Measurements from ENCODE around the gene TDP1.
A peak's percentile ranks its signal among the peaks of the same experiment; 100 is the strongest.

TDP1 gene

GRCh38 chr14:89947344-89947743 lies 8.4 kb upstream of the TDP1 start:
- DNase-seq: no peak

- DNase-seq: no peak
Measured at GRCh38 chr14:89952576-89952975, 3.2 kb upstream of the TDP1 start.

- no peak for DNase-seq
Measured at GRCh38 chr14:89953602-89954001, 2.1 kb upstream of the TDP1 start.

DNA sequence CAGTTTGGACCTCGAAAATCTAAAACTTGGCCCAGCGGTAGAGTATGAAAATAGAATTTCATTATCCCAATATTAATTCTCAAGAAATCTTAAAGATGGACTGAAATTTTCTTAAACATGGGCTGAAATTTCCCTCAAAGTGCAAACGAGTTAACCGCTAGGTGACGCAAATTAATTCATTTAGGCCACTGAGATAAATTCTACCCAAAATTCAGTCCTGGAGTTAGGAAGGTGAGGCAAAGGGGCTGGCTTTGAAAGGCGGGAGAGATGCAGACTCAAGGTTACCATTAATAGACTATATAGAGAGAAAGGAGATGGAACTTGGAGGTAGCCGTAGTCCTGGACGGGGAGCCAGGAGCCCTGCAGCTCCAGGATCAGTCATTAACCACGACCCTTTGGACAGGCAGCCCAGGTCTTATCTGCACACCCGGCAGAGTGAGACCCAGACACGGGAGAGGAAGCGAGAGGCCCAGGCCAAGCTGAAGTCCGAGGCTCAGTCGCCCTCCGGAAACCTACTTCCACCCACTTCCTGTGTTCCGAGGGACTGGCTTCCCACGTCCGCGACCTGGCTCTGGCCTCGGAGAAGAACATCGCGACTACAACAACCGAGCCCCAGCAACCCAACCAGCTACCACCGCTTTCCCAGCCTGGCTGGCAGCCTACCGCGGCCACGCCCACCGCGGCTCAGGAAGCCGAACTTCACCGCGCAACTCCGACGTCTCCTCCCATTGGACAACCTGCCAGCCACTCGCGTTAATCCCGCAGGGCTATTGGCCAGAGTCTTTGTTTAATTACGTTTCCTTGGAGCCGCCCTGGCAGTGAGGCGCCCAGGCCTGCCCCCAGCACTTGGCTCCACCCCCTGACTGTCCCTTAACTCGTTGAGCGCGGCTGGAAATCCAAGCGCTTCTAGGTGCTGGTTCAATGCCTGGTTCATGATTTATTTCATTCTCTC lies 1.4 kb upstream of the TDP1 start, which contains the start of gene EFCAB11:
EFCAB11 (minus strand) TSS at position 661 of the 952 bp plus-strand sequence; CDS start at position 591, 70 bp downstream.
- DNase-seq: peak; percentile 72 to 98

GRCh38 chr14:89955022-89955744 lies 544 bp upstream of the TDP1 start:
- DNase-seq: no peak

- no peak for DNase-seq
Measured at GRCh38 chr14:89956661-89957009, 908 bp downstream of the TDP1 start.

DNA sequence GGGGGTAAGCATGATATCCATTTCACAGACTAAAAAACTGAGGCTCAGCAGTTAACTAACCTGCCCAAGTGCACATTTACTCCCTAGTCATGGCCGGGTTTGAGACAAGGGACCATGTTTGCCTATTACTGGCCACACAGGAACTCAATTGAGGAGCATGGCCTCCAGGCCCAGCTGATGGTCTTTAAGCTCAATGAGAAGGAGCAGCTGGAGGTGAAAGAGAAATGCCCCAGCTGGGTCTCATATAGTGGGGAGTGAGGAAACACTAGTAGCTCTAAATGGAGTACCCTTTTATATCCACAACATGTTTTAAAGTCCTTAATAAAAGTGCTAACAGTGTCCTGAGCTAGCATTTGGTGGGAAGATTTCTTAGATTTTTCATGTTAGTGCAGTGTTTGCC lies 1.6 kb downstream of the TDP1 start:
- no peak for DNase-seq

- DNase-seq: no peak
Measured at GRCh38 chr14:89957791-89958190, 2.1 kb downstream of the TDP1 start.

GRCh38 chr14:89958966-89959365 lies 3.2 kb downstream of the TDP1 start:
- no peak for DNase-seq

DNA sequence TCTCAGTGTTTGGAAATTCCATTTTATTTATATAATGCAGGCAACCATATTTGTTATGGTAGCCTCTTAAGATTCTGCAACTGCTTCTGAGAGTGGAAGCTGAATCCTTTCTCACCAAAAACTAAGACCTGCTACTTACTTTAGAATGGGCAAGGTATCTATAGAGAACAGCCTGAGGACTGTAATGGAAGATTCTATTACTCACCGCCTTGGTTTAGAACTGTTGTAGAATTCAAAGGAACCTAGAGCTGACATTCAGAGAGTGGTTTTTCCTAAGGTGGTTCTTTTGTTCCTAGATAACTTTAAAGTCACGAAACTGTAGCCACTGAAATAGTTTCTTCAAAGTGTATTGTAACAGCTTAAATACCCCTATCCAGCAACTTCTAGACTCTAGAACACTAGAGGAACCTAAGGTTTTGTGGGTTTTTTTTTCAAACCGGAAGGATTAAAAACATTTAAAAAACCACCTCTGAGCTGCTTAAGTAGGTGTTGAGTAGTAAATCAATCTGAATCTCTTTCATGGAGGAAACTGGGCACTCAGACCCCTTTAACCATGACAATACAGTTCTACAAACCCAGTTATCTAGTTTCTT lies 4.2 kb downstream of the TDP1 start:
- DNase-seq: no peak

GRCh38 chr14:89960914-89961313 lies 5.2 kb downstream of the TDP1 start:
- DNase-seq: no peak

GRCh38 chr14:89963288-89963978 lies 7.7 kb downstream of the TDP1 start:
- DNase-seq: no peak

DNA sequence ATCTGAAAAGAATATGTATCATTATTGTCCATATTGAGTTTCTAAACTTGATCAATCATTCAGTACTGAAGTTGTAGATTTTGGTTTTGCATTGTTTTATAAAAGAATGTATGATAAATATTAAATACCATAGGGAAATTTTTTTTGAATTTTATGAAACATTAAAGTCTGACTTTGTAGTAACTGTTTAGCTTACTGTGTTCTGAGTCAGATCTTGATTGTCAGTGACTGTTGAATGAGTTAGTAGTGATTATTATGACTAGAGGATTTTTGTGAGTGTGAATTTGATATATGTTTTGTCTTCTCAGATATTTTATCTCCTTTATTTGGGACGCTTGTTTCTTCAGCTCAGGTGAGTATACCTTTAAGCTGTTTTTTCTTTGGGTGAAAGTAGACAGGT lies 10.1 kb downstream of the TDP1 start:
- DNase-seq: no peak

- DNase-seq: peak in 1 of 2 donors; percentile 22
Measured at GRCh38 chr14:89973234-89973823, 17.6 kb downstream of the TDP1 start.

- no peak for DNase-seq
Measured at GRCh38 chr14:89977668-89978067, 21.9 kb downstream of the TDP1 start.

DNA sequence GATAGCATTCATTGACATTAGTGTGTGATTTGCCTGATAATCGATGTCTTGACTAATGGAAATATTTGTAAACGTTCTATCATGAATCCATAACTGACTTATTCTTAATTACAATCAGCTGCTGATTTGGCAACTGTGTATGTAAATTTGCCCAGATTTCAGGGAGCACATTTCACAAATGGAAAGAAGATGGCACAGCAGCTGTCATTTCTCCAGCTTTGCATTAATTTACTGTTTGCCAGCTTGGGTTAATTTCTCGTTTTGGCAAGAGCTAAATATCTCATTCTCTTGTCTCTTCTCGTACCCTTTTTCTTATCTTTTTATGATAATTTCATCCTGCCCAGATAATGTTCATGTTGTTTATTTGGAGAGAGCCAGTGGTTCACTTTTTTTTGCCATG lies 22.9 kb downstream of the TDP1 start:
- no peak for DNase-seq

- no peak for DNase-seq
Measured at GRCh38 chr14:89983375-89983774, 27.6 kb downstream of the TDP1 start.

- no peak for DNase-seq
Measured at GRCh38 chr14:89986462-89987160, 30.9 kb downstream of the TDP1 start.

DNA sequence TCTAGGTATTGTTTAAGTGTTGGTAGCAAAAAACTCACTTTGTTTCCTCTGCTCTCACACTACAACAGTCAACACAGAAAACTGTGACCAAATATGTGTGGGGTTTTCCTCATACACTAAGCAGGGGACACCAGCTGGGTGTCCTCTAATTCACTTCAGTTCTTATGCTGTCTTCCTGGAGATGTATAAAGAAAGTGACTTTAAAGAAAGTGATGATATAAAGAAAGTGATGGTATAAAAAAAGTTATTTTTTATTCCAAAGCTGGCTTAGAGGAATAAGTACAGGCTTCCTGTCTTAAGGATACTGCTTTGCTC lies 31.4 kb downstream of the TDP1 start:
- no peak for DNase-seq

DNA sequence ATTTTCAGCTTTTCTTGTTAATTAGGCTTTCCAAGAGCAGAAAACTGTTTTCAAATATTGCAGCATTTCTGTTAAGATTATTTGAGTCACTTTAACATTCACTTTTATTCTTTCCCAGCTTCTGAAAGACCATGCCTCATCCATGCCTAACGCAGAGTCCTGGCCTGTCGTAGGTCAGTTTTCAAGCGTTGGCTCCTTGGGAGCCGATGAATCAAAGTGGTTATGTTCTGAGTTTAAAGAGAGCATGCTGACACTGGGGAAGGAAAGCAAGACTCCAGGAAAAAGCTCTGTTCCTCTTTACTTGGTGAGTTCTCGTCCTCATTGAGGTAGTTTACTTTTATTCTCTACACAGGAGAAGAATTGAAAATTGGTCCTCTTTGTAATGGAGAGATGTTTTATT lies 33.1 kb downstream of the TDP1 start:
- DNase-seq: no peak

GRCh38 chr14:89990218-89990617 lies 34.5 kb downstream of the TDP1 start:
- no peak for DNase-seq

GRCh38 chr14:89990623-89991275 lies 35.0 kb downstream of the TDP1 start:
- DNase-seq: no peak
